ENCODE data around the gene LMNTD1.

- TF ChIP-seq, protein P1, sequence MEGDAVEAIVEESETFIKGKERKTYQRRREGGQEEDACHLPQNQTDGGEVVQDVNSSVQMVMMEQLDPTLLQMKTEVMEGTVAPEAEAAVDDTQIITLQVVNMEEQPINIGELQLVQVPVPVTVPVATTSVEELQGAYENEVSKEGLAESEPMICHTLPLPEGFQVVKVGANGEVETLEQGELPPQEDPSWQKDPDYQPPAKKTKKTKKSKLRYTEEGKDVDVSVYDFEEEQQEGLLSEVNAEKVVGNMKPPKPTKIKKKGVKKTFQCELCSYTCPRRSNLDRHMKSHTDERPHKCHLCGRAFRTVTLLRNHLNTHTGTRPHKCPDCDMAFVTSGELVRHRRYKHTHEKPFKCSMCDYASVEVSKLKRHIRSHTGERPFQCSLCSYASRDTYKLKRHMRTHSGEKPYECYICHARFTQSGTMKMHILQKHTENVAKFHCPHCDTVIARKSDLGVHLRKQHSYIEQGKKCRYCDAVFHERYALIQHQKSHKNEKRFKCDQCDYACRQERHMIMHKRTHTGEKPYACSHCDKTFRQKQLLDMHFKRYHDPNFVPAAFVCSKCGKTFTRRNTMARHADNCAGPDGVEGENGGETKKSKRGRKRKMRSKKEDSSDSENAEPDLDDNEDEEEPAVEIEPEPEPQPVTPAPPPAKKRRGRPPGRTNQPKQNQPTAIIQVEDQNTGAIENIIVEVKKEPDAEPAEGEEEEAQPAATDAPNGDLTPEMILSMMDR (IDR thresholded peaks at IDR 0.05; ENCODE audit: insufficient read depth, low read depth, low read length) = no peak
- no peak for TF ChIP-seq EZH2 (IDR thresholded peaks at IDR 0.05; ENCODE audit: insufficient read depth, low read length)
Measured at GRCh38 chr12:25469368-25469767, 83.7 kb downstream of the LMNTD1 start.
